Stimulated activated naive CD8-positive, alpha-beta T cell treated with anti-CD3 and anti-CD28 coated beads, Interleukin-15, amount 100 ng/mL, for 72 hours (primary cell): ENCODE data around the gene CCR2.
"Not testable (repeated sequence)": the region's sequence is repeated elsewhere in the genome, so short reads cannot be mapped to it uniquely, and the experiment has no call there.

Source experiments
- ATAC-seq: fragments of 150-1000 bp; cut with Tn5 transposase; 2 replicates; pipeline ENCODE4 v1.10.0; 2021; ENCODE audit warnings: mild to moderate bottlenecking, moderate library complexity
- DNase-seq, 2 donors: peaks; one replicate each; pipeline ENCODE4 v3.0.0; 2021 to 2022
- H3K27ac Mint-ChIP-seq, 2 donors: one replicate each; pipeline ENCODE4 v1.8.0; 2022; ENCODE audit warnings: mild to moderate bottlenecking in 2 of 2, mixed read lengths in 2 of 2, moderate library complexity in 2 of 2
- H3K27me3 Mint-ChIP-seq: one replicate; pipeline ENCODE4 v1.8.0; 2022; ENCODE audit warnings: mixed read lengths
- H3K4me1 Mint-ChIP-seq: one replicate; pipeline ENCODE4 v1.8.0; 2022; ENCODE audit warnings: mild to moderate bottlenecking, mixed read lengths
- H3K4me3 Mint-ChIP-seq, 2 donors: one replicate each; pipeline ENCODE4 v1.8.0; 2022; ENCODE audit warnings: mild to moderate bottlenecking in 2 of 2, mixed read lengths in 2 of 2, moderate library complexity in 1 of 2
- H3K9me3 Mint-ChIP-seq, 2 donors: one replicate each; pipeline ENCODE4 v1.8.0; 2022; ENCODE audit warnings: mixed read lengths in 2 of 2

The CCR2 gene

GRCh38 chr3:46383211-46383950 is 29.5 kb downstream of the CCR2 start:
- Mint-ChIP-seq H3K4me3 (no peak overlapping the region), H3K27ac (no peak overlapping the region), H3K27me3 (no peaks in the 10 kb centered on the region), H3K4me1 (peaks cover 40% of the 10 kb centered on the region), H3K9me3 (no peaks in the 10 kb centered on the region)
- DNase-seq (no peak), ATAC-seq (no peak)

- Mint-ChIP-seq H3K27ac (no peak overlapping the region), H3K27me3 (no peaks in the 10 kb centered on the region), H3K9me3 (no peaks in the 10 kb centered on the region), H3K4me3 (no peak overlapping the region), H3K4me1 (peaks cover 40% of the 10 kb centered on the region)
- ATAC-seq (no peak), DNase-seq (no peak)
Measured at GRCh38 chr3:46383951-46384330, 30.0 kb downstream of the CCR2 start.

GRCh38 chr3:46386205-46386604 is 32.3 kb downstream of the CCR2 start:
- no peak for DNase-seq
- ATAC-seq: peak; percentile 66
- Mint-ChIP-seq H3K27ac (no peak overlapping the region), H3K4me3 (no peak overlapping the region), H3K4me1 (peaks cover 31% of the 10 kb centered on the region), H3K27me3 (no peaks in the 10 kb centered on the region), H3K9me3 (no peaks in the 10 kb centered on the region)

GRCh38 chr3:46388847-46389246 is 34.9 kb downstream of the CCR2 start:
- H3K4me1 Mint-ChIP-seq: peaks cover 19% of the 10 kb centered on the region
- H3K27ac Mint-ChIP-seq, H3K9me3 Mint-ChIP-seq, H3K27me3 Mint-ChIP-seq, ATAC-seq, H3K4me3 Mint-ChIP-seq, DNase-seq: not testable (repeated sequence)

- H3K27me3 Mint-ChIP-seq: peaks cover 2% of the 10 kb centered on the region
- no peak for ATAC-seq
- no peak overlapping the region for H3K4me3 Mint-ChIP-seq
- DNase-seq: no peak
- peaks cover 15% of the 10 kb centered on the region for H3K4me1 Mint-ChIP-seq
- H3K9me3 Mint-ChIP-seq: no peaks in the 10 kb centered on the region
- H3K27ac Mint-ChIP-seq: no peak overlapping the region
Measured at GRCh38 chr3:46389306-46389705, 35.4 kb downstream of the CCR2 start.

- DNase-seq, ATAC-seq, H3K9me3 Mint-ChIP-seq, H3K27ac Mint-ChIP-seq, H3K4me3 Mint-ChIP-seq: not testable (repeated sequence)
- peaks cover 17% of the 10 kb centered on the region for H3K4me1 Mint-ChIP-seq
- H3K27me3 Mint-ChIP-seq: peaks cover 15% of the 10 kb centered on the region
Measured at GRCh38 chr3:46391526-46391925, 37.6 kb downstream of the CCR2 start.

- DNase-seq: no peak
- Mint-ChIP-seq H3K4me1 (peaks cover 22% of the 10 kb centered on the region), H3K27ac (no peak overlapping the region), H3K4me3 (no peak overlapping the region), H3K27me3 (peaks cover 15% of the 10 kb centered on the region), H3K9me3 (no peaks in the 10 kb centered on the region)
- no peak for ATAC-seq
Measured at GRCh38 chr3:46393011-46393410, 39.1 kb downstream of the CCR2 start.

GRCh38 chr3:46393554-46394434 is 39.9 kb downstream of the CCR2 start:
- DNase-seq (no peak), ATAC-seq (no peak)
- no peak overlapping the region for H3K4me3 Mint-ChIP-seq
- no peaks in the 10 kb centered on the region for H3K9me3 Mint-ChIP-seq
- peaks cover 22% of the 10 kb centered on the region for H3K4me1 Mint-ChIP-seq
- H3K27me3 Mint-ChIP-seq: peaks cover 15% of the 10 kb centered on the region
- no peak overlapping the region for H3K27ac Mint-ChIP-seq

- no peak for DNase-seq
- Mint-ChIP-seq H3K27ac (no peak overlapping the region), H3K27me3 (peaks cover 15% of the 10 kb centered on the region), H3K4me3 (no peak overlapping the region), H3K9me3 (no peaks in the 10 kb centered on the region), H3K4me1 (peaks cover 22% of the 10 kb centered on the region)
- no peak for ATAC-seq
Measured at GRCh38 chr3:46395210-46395661, 41.3 kb downstream of the CCR2 start.

GRCh38 chr3:46395766-46396530 is 42.0 kb downstream of the CCR2 start:
- Mint-ChIP-seq H3K27me3 (peaks cover 15% of the 10 kb centered on the region), H3K4me1 (peaks cover 22% of the 10 kb centered on the region), H3K4me3 (no peak overlapping the region), H3K9me3 (no peaks in the 10 kb centered on the region), H3K27ac (no peak overlapping the region)
- ATAC-seq: peak; percentile 68
- no peak for DNase-seq

- no peak for ATAC-seq
- no peak overlapping the region for H3K27ac Mint-ChIP-seq
- H3K4me3 Mint-ChIP-seq: no peak overlapping the region
- H3K9me3 Mint-ChIP-seq: no peaks in the 10 kb centered on the region
- peaks cover 15% of the 10 kb centered on the region for H3K27me3 Mint-ChIP-seq
- H3K4me1 Mint-ChIP-seq: peaks cover 22% of the 10 kb centered on the region
- DNase-seq: no peak
Measured at GRCh38 chr3:46397111-46397510, 43.2 kb downstream of the CCR2 start.

GRCh38 chr3:46398186-46398955 is 44.5 kb downstream of the CCR2 start:
- DNase-seq: no peak
- Mint-ChIP-seq H3K27ac (no peak overlapping the region), H3K4me1 (peaks cover 22% of the 10 kb centered on the region), H3K27me3 (peaks cover 15% of the 10 kb centered on the region), H3K4me3 (no peak overlapping the region), H3K9me3 (peaks cover 0 to 4% of the 10 kb centered on the region in 2 donors)
- no peak for ATAC-seq

GRCh38 chr3:46399098-46399497 is 45.2 kb downstream of the CCR2 start:
- H3K9me3 Mint-ChIP-seq: peaks cover 0 to 4% of the 10 kb centered on the region in 2 donors

GRCh38 chr3:46399557-46399956 is 45.6 kb downstream of the CCR2 start:
- Mint-ChIP-seq H3K27me3 (peaks cover 11% of the 10 kb centered on the region), H3K9me3 (peaks cover 0 to 4% of the 10 kb centered on the region in 2 donors), H3K4me3 (no peak overlapping the region), H3K27ac (no peak overlapping the region), H3K4me1 (peaks cover 22% of the 10 kb centered on the region)
- DNase-seq (no peak), ATAC-seq (no peak)

More at GRCh38 chr3:46399098-46399497, 45.2 kb downstream of the CCR2 start:
- H3K4me3 Mint-ChIP-seq: no peak overlapping the region
- no peak overlapping the region for H3K27ac Mint-ChIP-seq
- peaks cover 22% of the 10 kb centered on the region for H3K4me1 Mint-ChIP-seq
- ATAC-seq: no peak
- DNase-seq: no peak
- peaks cover 15% of the 10 kb centered on the region for H3K27me3 Mint-ChIP-seq
